ENCODE data around the gene TRIM7.

DNA sequence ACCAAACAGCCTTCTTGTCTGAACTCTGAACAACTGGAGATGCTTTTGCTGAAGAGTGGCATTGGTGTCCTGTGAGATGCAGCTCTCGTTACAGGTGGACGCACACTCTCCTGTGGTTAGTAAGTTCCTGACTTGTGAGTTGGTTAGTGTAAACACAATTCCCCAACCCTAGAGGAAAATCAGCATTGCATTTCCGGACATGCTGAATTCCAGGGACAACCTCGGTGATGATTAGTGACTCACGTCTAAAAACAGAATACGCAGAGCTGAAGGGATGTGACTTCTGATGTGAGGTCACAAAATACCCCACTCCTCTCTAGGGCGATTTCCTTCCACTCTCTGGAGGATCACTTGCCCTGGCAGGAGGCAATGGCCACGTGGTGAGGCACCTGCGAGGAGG lies 52.6 kb downstream of the TRIM7 start:
- TF ChIP-seq EZH2 (IDR thresholded peaks at IDR 0.05; ENCODE audit: insufficient read depth, poor library complexity, severe bottlenecking) (no peak), EZH2phosphoT487 (IDR thresholded peaks at IDR 0.05; ENCODE audit: insufficient read depth, low read depth) (no peak)
